Muscle layer of colon (tissue), 2 donors: Measurements from ENCODE around the gene OR4K17.
"Not testable (repeated sequence)": the region's sequence is repeated elsewhere in the genome, so short reads cannot be mapped to it uniquely, and the experiment has no call there.

ENCODE experiments used
- H3K27ac ChIP-seq: one replicate; pipeline ENCODE4 v1.7.0; 2013; ENCODE audit warnings: low read depth, mild to moderate bottlenecking, low read length, moderate library complexity
- H3K27me3 ChIP-seq, 2 donors: one replicate each; pipeline ENCODE4 v1.7.0; 2013; ENCODE audit warnings: low read length in 2 of 2, mild to moderate bottlenecking in 2 of 2; ENCODE audit not compliant: insufficient read depth in 2 of 2, control insufficient read depth in 1 of 2
- H3K36me3 ChIP-seq: one replicate; pipeline ENCODE4 v1.7.0; 2013; ENCODE audit warnings: mild to moderate bottlenecking, low read length; ENCODE audit not compliant: insufficient read depth
- H3K4me1 ChIP-seq: one replicate; pipeline ENCODE4 v1.7.0; 2013; ENCODE audit warnings: mild to moderate bottlenecking, low read length; ENCODE audit not compliant: insufficient read depth
- H3K4me3 ChIP-seq, 2 donors: one replicate each; pipeline ENCODE4 v1.7.0; 2013; ENCODE audit warnings: low read length in 2 of 2, low read depth in 1 of 2, mild to moderate bottlenecking in 1 of 2, moderate library complexity in 1 of 2
- H3K9ac ChIP-seq: one replicate; pipeline ENCODE4 v1.7.0; 2013; ENCODE audit warnings: low read length
- H3K9me3 ChIP-seq: one replicate; pipeline ENCODE4 v1.7.0; 2013; ENCODE audit warnings: mild to moderate bottlenecking, low read length
- donor health status: abdominal sarcoma.
- donor health status: Adenocarcinoma of cecum.

OR4K17 gene, protein sequence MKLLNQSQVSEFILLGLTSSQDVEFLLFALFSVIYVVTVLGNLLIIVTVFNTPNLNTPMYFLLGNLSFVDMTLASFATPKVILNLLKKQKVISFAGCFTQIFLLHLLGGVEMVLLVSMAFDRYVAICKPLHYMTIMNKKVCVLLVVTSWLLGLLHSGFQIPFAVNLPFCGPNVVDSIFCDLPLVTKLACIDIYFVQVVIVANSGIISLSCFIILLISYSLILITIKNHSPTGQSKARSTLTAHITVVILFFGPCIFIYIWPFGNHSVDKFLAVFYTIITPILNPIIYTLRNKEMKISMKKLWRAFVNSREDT

DNA sequence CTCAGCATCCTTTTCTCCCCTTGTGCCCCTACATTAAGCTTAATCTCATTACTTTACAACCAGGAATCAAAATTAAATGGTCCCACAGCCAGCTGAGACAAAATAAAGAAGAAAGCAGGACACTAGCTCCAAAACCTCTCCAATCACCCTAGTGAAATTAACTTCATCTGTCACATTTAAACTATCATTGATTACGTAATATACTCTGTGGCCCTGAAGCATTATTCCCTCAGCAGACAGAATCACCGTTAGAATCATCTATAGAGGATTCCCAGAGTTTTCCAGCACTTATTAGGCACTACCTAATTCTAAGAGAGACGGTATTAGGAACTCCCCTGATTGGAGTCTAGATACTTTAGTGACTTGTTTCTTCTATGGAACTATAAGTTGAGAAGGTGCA is at the start of gene OR4K17:
OR4K17 (plus strand) TSS at position 302 of the 400 bp plus-strand sequence. CDS start 6,761 bp downstream, outside the sequence.
- Histone ChIP-seq H3K4me1 (no peaks in the 10 kb centered on the region), H3K9me3 (no peaks in the 10 kb centered on the region), H3K4me3 (no peak within 1 kb of the TSS), H3K27ac (no peak within 1 kb of the TSS), H3K9ac (no peak within 1 kb of the TSS), H3K27me3 (no peaks in the 10 kb centered on the region), H3K36me3 (no peaks in the 10 kb centered on the region)

DNA sequence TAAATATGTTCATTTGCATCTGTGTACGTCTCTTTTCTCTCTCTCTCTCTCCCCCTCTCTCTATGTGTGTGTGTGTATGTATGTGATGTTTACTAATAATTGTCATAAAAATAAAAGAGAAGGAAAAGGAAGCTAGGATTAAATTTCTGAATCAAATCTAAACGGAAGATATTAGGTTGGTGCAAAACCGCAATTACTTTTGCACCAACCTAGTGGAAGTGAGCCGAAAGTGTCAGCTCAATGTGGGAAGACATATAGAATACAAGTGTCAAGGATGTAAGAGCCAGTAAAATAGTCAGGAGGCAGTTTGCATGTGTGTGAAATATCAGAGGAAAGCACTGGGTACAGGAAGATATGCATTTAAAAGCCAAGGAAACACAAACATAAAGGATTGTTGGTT is 18.5 kb upstream of the OR4K17 start:
- Histone ChIP-seq H3K36me3 (no peaks in the 10 kb centered on the region), H3K4me3 (no peak overlapping the region), H3K9ac (no peak overlapping the region), H3K27ac (no peak overlapping the region), H3K4me1 (no peaks in the 10 kb centered on the region), H3K9me3 (no peaks in the 10 kb centered on the region), H3K27me3 (no peaks in the 10 kb centered on the region)

DNA sequence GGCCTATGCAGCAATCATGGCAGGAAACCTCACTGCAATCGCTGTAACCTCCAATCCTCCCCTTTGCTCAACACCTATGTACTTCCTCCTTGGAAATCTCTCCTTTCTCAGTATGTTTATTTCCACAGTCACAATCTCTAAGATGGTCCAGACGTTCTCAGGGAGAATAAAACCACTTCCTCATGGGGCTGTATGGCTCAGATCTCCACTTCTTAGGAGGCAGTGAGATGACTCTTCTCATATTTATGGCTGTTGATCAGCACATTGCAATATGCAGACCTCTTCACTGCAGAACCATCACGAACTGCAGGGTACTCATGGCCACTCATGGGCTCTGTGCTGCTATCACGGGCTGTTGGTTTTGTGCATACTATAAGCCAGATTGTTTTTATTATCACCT is 17.1 kb upstream of the OR4K17 start:
- H3K36me3 ChIP-seq, result no peaks in the 10 kb centered on the region
- no peak overlapping the region for H3K27ac ChIP-seq
- H3K9ac ChIP-seq, result no peak overlapping the region
- H3K9me3 ChIP-seq, result no peaks in the 10 kb centered on the region
- H3K4me1 ChIP-seq, result no peaks in the 10 kb centered on the region
- H3K27me3 ChIP-seq, result no peaks in the 10 kb centered on the region
- no peak overlapping the region for H3K4me3 ChIP-seq

DNA sequence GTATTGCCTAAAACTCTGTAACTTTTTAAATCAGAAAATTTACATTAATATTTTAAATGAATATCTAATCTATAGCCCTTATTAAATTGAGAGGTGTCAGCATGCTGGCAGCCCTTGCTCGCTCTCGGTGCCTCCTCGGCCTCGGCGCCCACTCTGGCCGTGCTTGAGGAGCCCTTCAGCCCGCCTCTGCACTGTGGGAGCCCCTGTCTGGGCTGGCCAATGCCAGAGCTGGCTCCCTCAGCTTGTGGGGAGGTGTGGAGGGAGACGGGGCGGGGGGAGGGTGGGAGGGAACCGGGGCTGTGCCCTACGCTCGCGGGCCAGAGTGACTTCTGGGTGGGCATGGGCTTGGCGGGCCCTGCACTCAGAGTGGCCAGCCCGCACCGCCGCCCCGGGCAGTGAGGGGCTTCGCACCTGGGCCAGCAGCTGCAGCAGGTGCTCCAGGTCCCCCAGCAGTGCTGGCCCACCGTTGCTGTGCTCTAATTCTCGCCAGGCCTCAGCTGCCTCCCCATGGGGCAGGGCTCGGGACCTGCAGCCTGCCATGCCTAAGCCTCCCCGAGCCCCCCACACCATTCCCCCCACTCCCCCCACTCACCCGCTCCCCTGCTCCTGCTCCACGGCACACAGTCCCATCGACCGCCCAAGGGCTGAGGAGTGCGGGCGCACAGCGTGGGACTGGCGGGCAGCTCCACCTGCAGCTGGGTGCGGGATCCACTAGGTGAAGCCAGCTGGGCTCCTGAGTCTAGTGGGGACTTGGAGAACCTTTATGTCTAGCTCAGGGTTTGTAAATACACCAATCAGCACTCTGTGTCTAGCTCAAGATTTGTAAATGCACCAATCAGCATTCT is 11.4 kb upstream of the OR4K17 start:
- H3K36me3 ChIP-seq, H3K9ac ChIP-seq, H3K27me3 ChIP-seq, H3K27ac ChIP-seq, H3K4me3 ChIP-seq, H3K4me1 ChIP-seq, H3K9me3 ChIP-seq: not testable (repeated sequence)

DNA sequence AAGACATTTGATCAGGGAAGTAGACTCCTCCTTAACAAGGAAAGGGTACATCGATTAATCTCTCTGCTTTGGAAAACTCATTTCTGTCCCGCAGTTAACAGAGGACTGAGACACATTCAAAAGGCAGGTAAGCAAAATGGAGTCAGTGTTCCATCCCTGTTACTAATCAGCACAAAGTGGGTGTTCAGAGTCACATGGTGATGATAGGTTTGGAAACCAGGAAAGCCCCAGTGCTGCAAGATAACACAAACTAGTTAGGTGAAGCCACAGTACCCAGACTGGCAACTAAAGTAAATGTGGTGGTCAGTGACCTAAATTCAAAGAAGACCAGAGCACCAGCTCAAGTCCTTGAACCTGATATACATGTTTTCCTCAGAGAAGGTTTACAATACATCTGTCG is 1.8 kb downstream of the OR4K17 start:
- Histone ChIP-seq H3K36me3 (no peaks in the 10 kb centered on the region), H3K27ac (no peak overlapping the region), H3K4me3 (no peak overlapping the region), H3K9ac (no peak overlapping the region), H3K9me3 (no peaks in the 10 kb centered on the region), H3K27me3 (no peaks in the 10 kb centered on the region), H3K4me1 (no peaks in the 10 kb centered on the region)

DNA sequence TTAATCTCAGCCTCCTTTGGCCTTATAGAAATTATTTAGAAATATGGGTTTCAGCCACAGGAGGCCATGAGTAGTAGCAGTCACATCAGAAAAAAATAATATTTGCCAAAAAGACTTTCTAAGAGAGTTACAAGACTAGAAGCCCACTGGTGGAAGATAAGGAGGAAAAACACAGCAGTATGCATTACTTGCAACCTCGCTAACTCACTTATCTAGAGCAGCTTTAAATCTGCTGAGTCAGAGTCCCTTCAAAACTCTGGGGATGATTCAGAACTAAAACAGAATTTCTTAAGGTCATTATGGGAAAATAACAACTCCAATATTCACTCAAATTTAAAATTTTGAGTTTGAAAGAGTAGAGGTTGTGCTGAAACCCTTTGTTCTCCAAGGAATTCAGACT is 6.2 kb downstream of the OR4K17 start:
- no peaks in the 10 kb centered on the region for H3K9me3 ChIP-seq
- H3K9ac ChIP-seq, result no peak overlapping the region

DNA sequence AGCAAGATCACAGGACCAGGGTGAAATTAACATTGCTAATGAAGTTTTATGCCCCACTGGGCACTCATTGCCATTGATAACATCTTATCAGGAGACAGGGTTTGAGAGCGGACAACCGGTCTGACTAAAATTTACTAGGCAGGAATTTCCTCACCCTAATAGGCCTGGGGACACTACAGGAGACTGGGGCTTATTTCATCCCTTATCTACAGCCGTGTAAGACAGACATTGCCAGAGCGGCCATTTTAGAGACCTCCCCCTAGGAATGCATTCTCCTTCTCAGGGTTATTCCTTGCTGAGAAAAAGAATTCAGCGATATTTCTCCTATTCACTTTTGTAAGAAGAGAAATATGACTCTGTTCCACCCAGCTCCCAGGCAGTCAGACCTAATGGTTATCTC is 8.3 kb downstream of the OR4K17 start:
- Histone ChIP-seq H3K4me1 (no peaks in the 10 kb centered on the region), H3K9ac (no peak overlapping the region), H3K27ac (no peak overlapping the region), H3K36me3 (no peaks in the 10 kb centered on the region), H3K9me3 (no peaks in the 10 kb centered on the region), H3K4me3 (no peak overlapping the region), H3K27me3 (no peaks in the 10 kb centered on the region)

More for the DNA sequence above, 6.2 kb downstream of the OR4K17 start:
- Histone ChIP-seq H3K27me3 (no peaks in the 10 kb centered on the region), H3K27ac (no peak overlapping the region), H3K4me3 (no peak overlapping the region), H3K4me1 (no peaks in the 10 kb centered on the region), H3K36me3 (no peaks in the 10 kb centered on the region)

DNA sequence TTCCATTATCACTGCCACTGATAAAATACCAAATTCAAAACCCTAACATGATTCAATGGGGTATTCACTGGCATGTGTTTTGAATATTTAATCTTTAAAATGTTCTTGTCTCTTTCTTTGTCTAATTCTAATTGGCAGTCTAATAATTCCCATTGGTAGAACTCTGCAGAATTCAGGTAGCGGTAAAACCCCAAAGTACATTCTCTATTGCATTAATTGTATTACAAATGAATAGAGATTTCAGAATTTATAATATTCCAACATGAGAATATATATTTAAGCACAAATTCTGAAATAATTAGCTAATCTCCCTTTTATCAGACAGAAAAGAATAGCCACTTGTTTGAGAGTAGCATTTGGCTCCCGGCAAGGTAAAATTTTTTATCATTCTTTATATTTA is 28.0 kb downstream of the OR4K17 start, which contains the start of gene OR4N5:
OR4N5 (plus strand) TSS at position 301 of the 400 bp plus-strand sequence. CDS start 4,916 bp downstream, outside the sequence.
- Histone ChIP-seq H3K4me3 (no peak within 1 kb of the TSS), H3K4me1 (no peaks in the 10 kb centered on the region), H3K27ac (no peak within 1 kb of the TSS), H3K36me3 (no peaks in the 10 kb centered on the region), H3K9me3 (no peaks in the 10 kb centered on the region), H3K9ac (no peak within 1 kb of the TSS), H3K27me3 (no peaks in the 10 kb centered on the region)

DNA sequence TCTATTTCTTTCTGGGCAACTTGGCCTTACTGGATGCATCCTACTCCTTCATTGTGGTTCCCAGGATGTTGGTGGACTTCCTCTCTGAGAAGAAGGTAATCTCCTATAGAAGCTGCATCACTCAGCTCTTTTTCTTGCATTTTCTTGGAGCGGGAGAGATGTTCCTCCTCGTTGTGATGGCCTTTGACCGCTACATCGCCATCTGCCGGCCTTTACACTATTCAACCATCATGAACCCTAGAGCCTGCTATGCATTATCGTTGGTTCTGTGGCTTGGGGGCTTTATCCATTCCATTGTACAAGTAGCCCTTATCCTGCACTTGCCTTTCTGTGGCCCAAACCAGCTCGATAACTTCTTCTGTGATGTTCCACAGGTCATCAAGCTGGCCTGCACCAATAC is 33.4 kb downstream of the OR4K17 start:
- H3K36me3 ChIP-seq, result no peaks in the 10 kb centered on the region
- H3K9me3 ChIP-seq, result no peaks in the 10 kb centered on the region
- H3K27ac ChIP-seq, result no peak overlapping the region
- H3K4me3 ChIP-seq, result no peak overlapping the region
- no peaks in the 10 kb centered on the region for H3K4me1 ChIP-seq
- H3K27me3 ChIP-seq, result no peaks in the 10 kb centered on the region
- no peak overlapping the region for H3K9ac ChIP-seq

DNA sequence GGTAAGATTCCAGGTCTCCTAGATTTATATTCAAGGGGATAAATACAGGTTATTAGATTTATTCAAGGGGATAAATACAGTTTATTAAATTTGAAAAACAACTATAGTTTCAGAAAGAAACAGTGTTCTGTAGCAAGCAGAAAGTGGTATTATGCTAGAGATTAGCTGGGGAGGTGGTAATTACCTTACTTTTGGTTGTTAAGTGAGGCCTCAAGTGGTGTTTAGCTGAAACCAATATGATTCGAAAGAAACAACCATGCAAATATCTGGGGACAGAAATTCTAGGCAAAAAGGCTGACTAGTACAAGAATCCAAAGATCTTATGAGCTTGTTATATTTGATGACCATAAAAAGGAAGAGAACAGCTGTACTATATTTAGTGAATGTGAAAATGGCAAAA is 34.3 kb downstream of the OR4K17 start:
- Histone ChIP-seq H3K9me3 (no peaks in the 10 kb centered on the region), H3K27me3 (no peaks in the 10 kb centered on the region), H3K4me3 (no peak overlapping the region), H3K9ac (no peak overlapping the region), H3K36me3 (no peaks in the 10 kb centered on the region), H3K4me1 (no peaks in the 10 kb centered on the region), H3K27ac (no peak overlapping the region)

DNA sequence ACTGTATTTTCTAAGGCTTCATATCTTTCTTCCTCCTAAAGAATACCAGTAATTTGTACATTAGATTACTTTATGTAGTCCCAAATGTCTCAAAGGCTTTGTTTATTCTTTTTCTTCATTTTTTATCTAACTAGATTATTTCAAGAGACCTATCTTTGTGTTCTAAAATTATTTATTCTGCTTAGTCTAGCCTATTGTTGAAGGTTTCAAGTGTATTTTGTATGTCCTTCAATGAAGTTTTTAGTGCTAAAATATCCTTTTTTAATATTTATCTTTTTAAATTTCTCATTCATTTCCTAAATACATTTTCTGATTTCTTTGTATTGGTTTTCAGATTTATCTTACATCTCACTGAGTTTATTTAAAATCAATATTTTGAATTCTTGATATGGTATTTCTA is 53.9 kb downstream of the OR4K17 start:
- Histone ChIP-seq H3K9ac (no peak overlapping the region), H3K4me1 (no peaks in the 10 kb centered on the region), H3K9me3 (no peaks in the 10 kb centered on the region), H3K36me3 (no peaks in the 10 kb centered on the region), H3K27me3 (no peaks in the 10 kb centered on the region), H3K27ac (no peak overlapping the region), H3K4me3 (no peak overlapping the region)
